Hepatocyte (in vitro differentiated cells): ENCODE measurements around the gene MORC3. TPM values are rescaled to one million over a fixed set of nuclear protein-coding genes. Genes with fewer than 3 reads are reported as not detected.
"Not testable (repeated sequence)": the region's sequence is repeated elsewhere in the genome, so short reads cannot be mapped to it uniquely, and the experiment has no call there.

Experiments
- DNase-seq: peaks from one replicate; pipeline ENCODE4 v3.0.0-alpha.2; 2016; ENCODE audit warnings: low spot score
- H2AFZ ChIP-seq: fragments of 200-600 bp; sonication (generic); 2 replicates; pipeline ENCODE4 v1.6.0; 2016; ENCODE audit warnings: antibody characterized with exemption, mild to moderate bottlenecking
- H3K27ac ChIP-seq: fragments of 200-600 bp; sonication (generic); 2 replicates; pipeline ENCODE4 v1.5.1; 2016; ENCODE audit warnings: mild to moderate bottlenecking
- H3K27me3 ChIP-seq: fragments of 200-600 bp; sonication (generic); 2 replicates; pipeline ENCODE4 v1.6.1; 2016
- H3K36me3 ChIP-seq: fragments of 200-600 bp; sonication (generic); replicated peaks from 2 replicates; pipeline ENCODE4 v1.5.1; 2016; ENCODE audit warnings: low read depth; ENCODE audit not compliant: insufficient read depth
- H3K4me1 ChIP-seq: fragments of 200-600 bp; sonication (generic); 2 replicates; pipeline ENCODE4 v1.5.1; 2016; ENCODE audit warnings: mild to moderate bottlenecking, moderate library complexity; ENCODE audit not compliant: insufficient read depth
- H3K4me2 ChIP-seq: fragments of 200-600 bp; sonication (generic); 2 replicates; pipeline ENCODE4 v1.6.0; 2016
- H3K4me3 ChIP-seq: fragments of 200-600 bp; sonication (generic); 2 replicates; pipeline ENCODE4 v1.5.1; 2016; ENCODE audit warnings: mild to moderate bottlenecking
- H3K79me2 ChIP-seq: fragments of 200-600 bp; sonication (generic); 2 replicates; pipeline ENCODE4 v1.6.0; 2017; ENCODE audit warnings: mild to moderate bottlenecking
- H3K9me2 ChIP-seq: fragments of 200-600 bp; sonication (generic); replicated peaks from 2 replicates; pipeline ENCODE4 v1.6.0; 2017; ENCODE audit warnings: mild to moderate bottlenecking; ENCODE audit not compliant: insufficient read depth
- H3K9me3 ChIP-seq: fragments of 200-600 bp; sonication (generic); 2 replicates; pipeline ENCODE4 v1.5.1; 2016; ENCODE audit warnings: low read depth, mild to moderate bottlenecking
- H4K20me1 ChIP-seq: fragments of 200-600 bp; sonication (generic); 2 replicates; pipeline ENCODE4 v1.6.0; 2016; ENCODE audit warnings: mild to moderate bottlenecking; ENCODE audit not compliant: insufficient read depth, poor library complexity, severe bottlenecking
- CTCF ChIP-seq: fragments of 200-600 bp; sonication (generic); IDR thresholded peaks from 2 replicates; pipeline ENCODE4 v1.5.1; 2016; ENCODE audit warnings: antibody characterized with exemption, mild to moderate bottlenecking; ENCODE audit not compliant: poor library complexity
- EZH2phosphoT487 ChIP-seq: fragments of 200-600 bp; sonication (generic); IDR thresholded peaks from one replicate; pipeline ENCODE4 v1.6.1; 2018; ENCODE audit warnings: antibody characterized with exemption, mild to moderate bottlenecking, low read depth, moderate library complexity; ENCODE audit not compliant: unreplicated experiment, severe bottlenecking
- WGBS: methylation state at CpG from one replicate; pipeline ENCODE4 v1.1.6; 2016; ENCODE audit warnings: low lambda C conversion rate; ENCODE audit errors: missing lambda C conversion rate; 5-methylcytosine and 5-hydroxymethylcytosine counted together
- polyA plus RNA-seq: library from polyadenylated mRNA; unstranded; fragments of >200 nt; fragmentation: Nextera tagmentation; extraction: Ambion mirVana; gene quantifications from 2 replicates; pipeline ENCODE4 v1.2.1, GENCODE V29; 2016
- total RNA-seq: library from RNA; depleted of rRNA; stranded (reverse); fragments of >200 nt; gene quantifications from 2 replicates; pipeline ENCODE4 v1.2.3, GENCODE V29; 2014

MORC3 gene
- total and polyA plus RNA-seq, 2 experiments from 2014 or later, result 10.8 to 32.7 TPM

GRCh38 chr21:36310016-36310415 is 10.0 kb upstream of the MORC3 start:
- no peak overlapping the region for H3K4me2 ChIP-seq
- H3K4me3 ChIP-seq, result no peak overlapping the region
- H2AFZ ChIP-seq, result no peak overlapping the region
- H3K79me2 ChIP-seq, result no peaks in the 10 kb centered on the region
- WGBS, result 96% methylated on average over 7 of the region's 7 CpGs
- no peaks in the 10 kb centered on the region for H3K36me3 ChIP-seq
- H4K20me1 ChIP-seq, result no peaks in the 10 kb centered on the region
- no peaks in the 10 kb centered on the region for H3K9me3 ChIP-seq
- no peaks in the 10 kb centered on the region for H3K27me3 ChIP-seq
- no peak for DNase-seq
- no peaks in the 10 kb centered on the region for H3K4me1 ChIP-seq
- H3K9me2 ChIP-seq, result no peaks in the 10 kb centered on the region
- no peak for TF ChIP-seq EZH2phosphoT487
- no peak overlapping the region for H3K27ac ChIP-seq

GRCh38 chr21:36313446-36313845 is 6.6 kb upstream of the MORC3 start:
- H3K27ac ChIP-seq, H4K20me1 ChIP-seq, H3K27me3 ChIP-seq, H3K4me2 ChIP-seq, H3K79me2 ChIP-seq, H3K36me3 ChIP-seq, H3K9me3 ChIP-seq, DNase-seq, H2AFZ ChIP-seq, H3K9me2 ChIP-seq, H3K4me3 ChIP-seq, H3K4me1 ChIP-seq: not testable (repeated sequence)
- WGBS, result 97% methylated on average over 2 of the region's 2 CpGs

- not testable (repeated sequence) for H3K4me2 ChIP-seq, H3K4me1 ChIP-seq, H3K79me2 ChIP-seq, DNase-seq, H3K27me3 ChIP-seq, H4K20me1 ChIP-seq, H3K4me3 ChIP-seq, H2AFZ ChIP-seq, H3K27ac ChIP-seq, H3K9me3 ChIP-seq, H3K36me3 ChIP-seq, H3K9me2 ChIP-seq
- WGBS, result 100% methylated on average over 3 of the region's 3 CpGs
Measured at GRCh38 chr21:36316045-36316444, 4.0 kb upstream of the MORC3 start.

- Histone ChIP-seq H2AFZ (no peak overlapping the region), H3K9me3 (no peaks in the 10 kb centered on the region), H3K4me2 (no peak overlapping the region), H3K9me2 (no peaks in the 10 kb centered on the region), H3K27me3 (no peaks in the 10 kb centered on the region), H3K27ac (no peak overlapping the region), H3K4me1 (peaks cover 8% of the 10 kb centered on the region), H3K36me3 (no peaks in the 10 kb centered on the region), H4K20me1 (peaks cover 11% of the 10 kb centered on the region), H3K79me2 (peaks cover 13% of the 10 kb centered on the region), H3K4me3 (no peak overlapping the region)
- no peak for DNase-seq
- WGBS, result 93% methylated on average over 14 of the region's 14 CpGs
- TF ChIP-seq CTCF, result no peak
Measured at GRCh38 chr21:36316872-36317484, 3.0 kb upstream of the MORC3 start.

GRCh38 chr21:36319406-36319766 is 611 bp upstream of the MORC3 start:
- not testable (repeated sequence) for H3K9me3 ChIP-seq, H3K9me2 ChIP-seq, H3K27me3 ChIP-seq, DNase-seq, H3K36me3 ChIP-seq
- Histone ChIP-seq H3K4me1 (peaks cover 21% of the 10 kb centered on the region), H2AFZ (peak overlapping the region; percentile 87), H3K79me2 (peaks cover 37% of the 10 kb centered on the region), H3K27ac (peak overlapping the region; percentile 93), H4K20me1 (peaks cover 33% of the 10 kb centered on the region), H3K4me2 (peak overlapping the region; percentile 75), H3K4me3 (peak overlapping the region; percentile 9)
- WGBS, result 67% methylated on average over 17 of the region's 17 CpGs
